GM19193 (cell line): ENCODE data around the gene SLC39A3.

ENCODE experiments used
- POLR2A ChIP-seq: IDR thresholded peaks from 4 replicates; pipeline ENCODE4 v1.6.1; 2011; ENCODE audit not compliant: insufficient read depth, insufficient read length; ENCODE audit errors: extremely low read depth

SLC39A3 gene

GRCh38 chr19:2736550-2737190, 3.1 kb downstream of the SLC39A3 start:
- TF ChIP-seq POLR2A: no peak

- no peak for TF ChIP-seq POLR2A
These were observed 4.4 kb downstream of the SLC39A3 start for GRCh38 chr19:2735374-2735773.

GRCh38 chr19:2734589-2735288, 5.1 kb downstream of the SLC39A3 start:
- no peak for TF ChIP-seq POLR2A

GRCh38 chr19:2733930-2734588, 5.8 kb downstream of the SLC39A3 start:
- TF ChIP-seq POLR2A: no peak

- no peak for TF ChIP-seq POLR2A
These were observed 6.9 kb downstream of the SLC39A3 start for GRCh38 chr19:2732883-2733282.

- TF ChIP-seq POLR2A: no peak
These were observed 7.6 kb downstream of the SLC39A3 start for GRCh38 chr19:2732157-2732725.

- no peak for TF ChIP-seq POLR2A
These were observed 8.4 kb downstream of the SLC39A3 start for GRCh38 chr19:2731181-2731995.

- no peak for TF ChIP-seq POLR2A
These were observed 9.6 kb downstream of the SLC39A3 start for GRCh38 chr19:2729943-2730818.

GRCh38 chr19:2728783-2729387, 10.9 kb downstream of the SLC39A3 start:
- no peak for TF ChIP-seq POLR2A

GRCh38 chr19:2727640-2727944, 12.2 kb downstream of the SLC39A3 start:
- no peak for TF ChIP-seq POLR2A

- TF ChIP-seq POLR2A: no peak
These were observed 12.7 kb downstream of the SLC39A3 start for GRCh38 chr19:2726904-2727639.

- no peak for TF ChIP-seq POLR2A
These were observed 13.5 kb downstream of the SLC39A3 start for GRCh38 chr19:2726160-2726855.
